Activated CD8-positive, alpha-beta T cell treated with anti-CD3 and anti-CD28 coated beads, Interleukin-2, amount 10 ng/mL, durations not matched to agents 7 days and 5 days (primary cell): ENCODE data around the gene BMP2. TPM values are rescaled to one million over a fixed set of nuclear protein-coding genes. Genes with fewer than 3 reads are reported as not detected.

ENCODE experiments used
- ATAC-seq: fragments of 150-1000 bp; cut with Tn5 transposase; one replicate; pipeline ENCODE4 v1.10.0; 2021; ENCODE audit warnings: moderate library complexity
- CTCF ChIA-PET: fragments of 350-600 bp; sonication (Branson Sonifier 250); formaldehyde crosslinking; loops from one replicate; lab custom pipeline; 2021; ENCODE audit warnings: antibody characterized with exemption; lab: Charles Lee
- POLR2A ChIA-PET: fragments of 350-600 bp; sonication (Branson Sonifier 250); formaldehyde crosslinking; loops from one replicate; lab custom pipeline; 2021; ENCODE audit warnings: antibody characterized with exemption; lab: Charles Lee
- DNase-seq: peaks from one replicate; pipeline ENCODE4 v3.0.0-alpha.2; 2020
- H3K27ac Mint-ChIP-seq: one replicate; pipeline ENCODE4 v1.8.0; 2021; ENCODE audit warnings: mild to moderate bottlenecking, mixed read lengths
- H3K27me3 Mint-ChIP-seq: one replicate; pipeline ENCODE4 v1.8.0; 2021; ENCODE audit warnings: low read depth, mixed read lengths
- H3K36me3 Mint-ChIP-seq: one replicate; pipeline ENCODE4 v1.8.0; 2021; ENCODE audit warnings: low read depth, mixed read lengths
- H3K4me1 Mint-ChIP-seq: one replicate; pipeline ENCODE4 v1.8.0; 2021; ENCODE audit warnings: low read depth, mixed read lengths
- H3K4me3 Mint-ChIP-seq: one replicate; pipeline ENCODE4 v1.8.0; 2021; ENCODE audit warnings: mild to moderate bottlenecking, mixed read lengths
- H3K9me3 Mint-ChIP-seq: one replicate; pipeline ENCODE4 v1.8.0; 2022; ENCODE audit warnings: mixed read lengths; ENCODE audit not compliant: insufficient read depth
- total RNA-seq, 2 experiments: library from RNA; stranded (reverse); gene quantifications; one replicate each; pipeline ENCODE4 v1.2.3, GENCODE V29; 2021

BMP2 gene
- total RNA-seq, 2 experiments from 2014 or later = not detected

- DNase-seq = no peak
- no peaks in the 10 kb centered on the region for H3K36me3 Mint-ChIP-seq
- H3K4me1 Mint-ChIP-seq = no peaks in the 10 kb centered on the region
- no peak overlapping the region for H3K4me3 Mint-ChIP-seq
- POLR2A ChIA-PET = no interaction called here
- H3K27ac Mint-ChIP-seq = no peak overlapping the region
- CTCF ChIA-PET = no interaction called here
- no peaks in the 10 kb centered on the region for H3K27me3 Mint-ChIP-seq
- H3K9me3 Mint-ChIP-seq = no peaks in the 10 kb centered on the region
- no peak for ATAC-seq
Observed at GRCh38 chr20:6814945-6815344, 47.5 kb downstream of the BMP2 start.

- CTCF ChIA-PET = no interaction called here
- no peaks in the 10 kb centered on the region for H3K36me3 Mint-ChIP-seq
- no peaks in the 10 kb centered on the region for H3K4me1 Mint-ChIP-seq
- no peak overlapping the region for H3K27ac Mint-ChIP-seq
- no peak overlapping the region for H3K4me3 Mint-ChIP-seq
- no peaks in the 10 kb centered on the region for H3K27me3 Mint-ChIP-seq
- DNase-seq (no peak), ATAC-seq (no peak)
- POLR2A ChIA-PET = no interaction called here
- no peaks in the 10 kb centered on the region for H3K9me3 Mint-ChIP-seq
Observed at GRCh38 chr20:6818033-6818808, 50.7 kb downstream of the BMP2 start.

- POLR2A ChIA-PET = no interaction called here
- Mint-ChIP-seq H3K4me1 (no peaks in the 10 kb centered on the region), H3K27me3 (no peaks in the 10 kb centered on the region), H3K9me3 (no peaks in the 10 kb centered on the region), H3K36me3 (no peaks in the 10 kb centered on the region), H3K27ac (no peak overlapping the region), H3K4me3 (no peak overlapping the region)
- CTCF ChIA-PET = no interaction called here
- ATAC-seq (no peak), DNase-seq (no peak)
Observed at GRCh38 chr20:6819599-6819998, 52.1 kb downstream of the BMP2 start.

- no peaks in the 10 kb centered on the region for H3K36me3 Mint-ChIP-seq
- H3K4me3 Mint-ChIP-seq = no peak overlapping the region
- H3K27ac Mint-ChIP-seq = no peak overlapping the region
- H3K9me3 Mint-ChIP-seq = no peaks in the 10 kb centered on the region
- no peak for DNase-seq
- POLR2A ChIA-PET = no interaction called here
- no peaks in the 10 kb centered on the region for H3K27me3 Mint-ChIP-seq
- no peak for ATAC-seq
- no peaks in the 10 kb centered on the region for H3K4me1 Mint-ChIP-seq
- CTCF ChIA-PET = no interaction called here
Observed at GRCh38 chr20:6824401-6824800, 56.9 kb downstream of the BMP2 start.

GRCh38 chr20:6827472-6827871 is 60.0 kb downstream of the BMP2 start:
- no peaks in the 10 kb centered on the region for H3K4me1 Mint-ChIP-seq
- no peak overlapping the region for H3K27ac Mint-ChIP-seq
- H3K36me3 Mint-ChIP-seq = no peaks in the 10 kb centered on the region
- ATAC-seq = no peak
- ChIA-PET CTCF (no interaction called here), POLR2A (no interaction called here)
- H3K9me3 Mint-ChIP-seq = no peaks in the 10 kb centered on the region
- H3K4me3 Mint-ChIP-seq = no peak overlapping the region
- DNase-seq = no peak
- H3K27me3 Mint-ChIP-seq = no peaks in the 10 kb centered on the region

- H3K4me3 Mint-ChIP-seq = no peak overlapping the region
- ChIA-PET POLR2A (interaction anchor here (0.6 kb wide), 1 partner anchor 1017 kb away, joined by 5 read pairs; no protein-coding TSS in a partner anchor), CTCF (interaction anchor here (0.9 kb wide), 1 partner anchor 1894 kb away, joined by 3 read pairs; no protein-coding TSS in a partner anchor)
- no peaks in the 10 kb centered on the region for H3K9me3 Mint-ChIP-seq
- H3K27me3 Mint-ChIP-seq = no peaks in the 10 kb centered on the region
- peak; percentile 41 for DNase-seq
- H3K4me1 Mint-ChIP-seq = no peaks in the 10 kb centered on the region
- no peak for ATAC-seq
- no peak overlapping the region for H3K27ac Mint-ChIP-seq
- no peaks in the 10 kb centered on the region for H3K36me3 Mint-ChIP-seq
Observed at GRCh38 chr20:6828794-6829423, 61.4 kb downstream of the BMP2 start.

GRCh38 chr20:6829510-6830116 is 62.1 kb downstream of the BMP2 start:
- DNase-seq = no peak
- Mint-ChIP-seq H3K27me3 (no peaks in the 10 kb centered on the region), H3K4me1 (no peaks in the 10 kb centered on the region), H3K9me3 (no peaks in the 10 kb centered on the region), H3K4me3 (no peak overlapping the region), H3K27ac (no peak overlapping the region), H3K36me3 (no peaks in the 10 kb centered on the region)
- CTCF ChIA-PET = no interaction called here
- ATAC-seq = no peak
- POLR2A ChIA-PET = interaction anchor here (0.6 kb wide), 1 partner anchor 1016 kb away, joined by 5 read pairs; no protein-coding TSS in a partner anchor
